Measurements from ENCODE around the gene SV2C.

SV2C gene

DNA sequence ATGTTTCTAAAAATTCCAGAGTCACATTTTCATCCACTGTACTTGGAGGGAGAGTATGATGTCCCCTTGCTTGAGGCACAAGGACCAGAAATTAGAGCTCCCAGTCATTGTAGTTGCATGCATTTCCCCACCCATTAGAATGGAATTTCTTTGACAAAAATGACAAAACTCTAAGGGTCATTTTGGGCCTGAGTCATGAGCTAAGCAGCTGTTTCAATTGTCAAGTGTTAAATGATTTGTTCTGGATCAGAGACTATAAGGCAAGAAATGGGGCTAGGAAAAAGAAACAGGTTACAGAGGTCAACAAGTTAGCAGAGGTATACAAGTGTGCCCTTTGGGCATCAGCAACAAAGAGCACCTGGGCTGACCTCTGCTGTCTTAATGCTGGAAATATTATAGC, 188.7 kb downstream of the SV2C start:
- H3K27ac ChIP-seq, result no peak overlapping the region
- TF ChIP-seq, protein P1, sequence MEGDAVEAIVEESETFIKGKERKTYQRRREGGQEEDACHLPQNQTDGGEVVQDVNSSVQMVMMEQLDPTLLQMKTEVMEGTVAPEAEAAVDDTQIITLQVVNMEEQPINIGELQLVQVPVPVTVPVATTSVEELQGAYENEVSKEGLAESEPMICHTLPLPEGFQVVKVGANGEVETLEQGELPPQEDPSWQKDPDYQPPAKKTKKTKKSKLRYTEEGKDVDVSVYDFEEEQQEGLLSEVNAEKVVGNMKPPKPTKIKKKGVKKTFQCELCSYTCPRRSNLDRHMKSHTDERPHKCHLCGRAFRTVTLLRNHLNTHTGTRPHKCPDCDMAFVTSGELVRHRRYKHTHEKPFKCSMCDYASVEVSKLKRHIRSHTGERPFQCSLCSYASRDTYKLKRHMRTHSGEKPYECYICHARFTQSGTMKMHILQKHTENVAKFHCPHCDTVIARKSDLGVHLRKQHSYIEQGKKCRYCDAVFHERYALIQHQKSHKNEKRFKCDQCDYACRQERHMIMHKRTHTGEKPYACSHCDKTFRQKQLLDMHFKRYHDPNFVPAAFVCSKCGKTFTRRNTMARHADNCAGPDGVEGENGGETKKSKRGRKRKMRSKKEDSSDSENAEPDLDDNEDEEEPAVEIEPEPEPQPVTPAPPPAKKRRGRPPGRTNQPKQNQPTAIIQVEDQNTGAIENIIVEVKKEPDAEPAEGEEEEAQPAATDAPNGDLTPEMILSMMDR (conservative IDR thresholded peaks at IDR 0.05), result no peak
- no peak for TF ChIP-seq ZFX (IDR thresholded peaks at IDR 0.05)

DNA sequence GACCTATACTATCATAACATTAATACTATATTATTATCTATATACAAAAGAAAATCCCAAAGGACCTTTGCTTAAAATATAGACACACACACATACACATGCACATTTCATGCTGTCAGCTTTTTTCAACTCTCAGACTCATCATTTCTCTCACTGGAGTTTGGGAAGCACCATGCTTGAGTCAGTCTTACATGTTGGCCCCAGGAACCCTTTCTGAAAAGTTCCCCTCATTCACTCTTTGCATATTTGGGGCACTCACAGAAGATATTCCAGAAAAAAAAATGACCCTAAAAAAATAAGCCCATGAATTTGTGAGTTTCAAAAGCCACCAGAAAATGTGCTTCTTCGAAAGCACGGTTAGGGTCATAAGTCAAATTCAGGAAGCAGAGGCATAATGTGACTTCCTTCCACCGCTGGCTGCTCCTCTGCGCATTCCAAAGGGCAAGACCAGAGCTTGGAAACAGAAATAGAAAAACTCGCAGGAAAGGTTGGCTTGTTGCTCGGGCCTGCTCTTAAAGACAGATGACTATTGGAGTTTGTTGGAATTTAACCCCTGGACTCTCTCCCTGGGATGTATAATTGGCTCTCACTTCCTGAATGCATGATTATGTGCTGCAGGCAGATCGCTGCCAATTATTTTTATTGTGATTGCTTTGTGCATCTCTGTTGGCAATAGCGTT, 190.2 kb downstream of the SV2C start:
- H3K27ac ChIP-seq, result no peak overlapping the region

DNA sequence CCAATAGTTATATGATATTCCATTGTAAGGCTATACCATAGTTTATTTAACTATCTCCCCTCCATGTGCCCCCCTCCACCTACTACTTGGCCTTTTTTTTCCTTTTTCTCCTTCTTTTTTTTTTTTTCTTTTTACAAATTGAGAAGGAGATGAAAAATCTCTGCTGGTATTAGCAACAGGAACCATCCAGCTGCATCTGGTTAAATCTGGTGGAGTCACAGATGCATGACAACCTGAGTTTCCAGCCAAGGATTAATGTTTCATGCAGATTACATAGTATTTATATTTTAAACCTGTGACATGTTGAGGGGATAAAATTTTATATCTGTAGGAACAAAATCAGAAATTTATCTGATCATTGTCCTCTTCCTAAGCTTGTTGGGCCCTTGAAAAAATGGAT, 191.4 kb downstream of the SV2C start:
- no peak overlapping the region for H3K27ac ChIP-seq
- TF ChIP-seq, protein P1 (conservative IDR thresholded peaks at IDR 0.05), result no peak
- TF ChIP-seq ZFX (IDR thresholded peaks at IDR 0.05), result no peak

More for the DNA sequence above, 190.2 kb downstream of the SV2C start:
- TF ChIP-seq, protein P1 (conservative IDR thresholded peaks at IDR 0.05), result no peak
- no peak for TF ChIP-seq ZFX (IDR thresholded peaks at IDR 0.05)

GRCh38 chr5:76277736-76278135, 194.6 kb downstream of the SV2C start:
- H3K27ac ChIP-seq, result no peak overlapping the region
- TF ChIP-seq, protein P1 (conservative IDR thresholded peaks at IDR 0.05), result no peak
- TF ChIP-seq ZFX (IDR thresholded peaks at IDR 0.05), result no peak

- H3K27ac ChIP-seq, result no peak overlapping the region
- no peak for TF ChIP-seq ZFX (IDR thresholded peaks at IDR 0.05)
- TF ChIP-seq, protein P1 (conservative IDR thresholded peaks at IDR 0.05), result no peak
Measured at GRCh38 chr5:76278261-76278789, 195.1 kb downstream of the SV2C start.

DNA sequence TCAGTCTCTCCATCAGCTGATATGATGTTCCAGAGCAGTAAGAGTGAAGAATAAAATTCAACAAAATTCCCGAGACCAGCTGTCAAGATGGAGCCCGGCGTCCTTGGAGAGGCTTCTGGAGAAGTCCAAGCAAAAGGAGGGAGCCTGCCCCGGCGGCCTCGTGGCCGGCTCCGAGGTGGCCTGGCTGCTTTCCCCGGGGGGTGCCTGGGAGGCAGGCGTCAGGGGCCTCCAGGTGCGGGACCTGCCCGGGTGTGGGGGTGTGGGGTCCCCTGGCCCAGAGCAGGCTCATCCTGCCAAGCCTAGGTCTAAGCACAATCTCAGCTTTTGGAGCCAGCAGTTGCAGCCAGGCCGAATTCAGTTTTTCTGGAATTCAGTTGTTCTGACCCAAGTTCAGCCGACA, 197.3 kb downstream of the SV2C start:
- TF ChIP-seq, protein P1 (conservative IDR thresholded peaks at IDR 0.05), result no peak
- no peak for TF ChIP-seq ZFX (IDR thresholded peaks at IDR 0.05)
- H3K27ac ChIP-seq, result no peak overlapping the region

DNA sequence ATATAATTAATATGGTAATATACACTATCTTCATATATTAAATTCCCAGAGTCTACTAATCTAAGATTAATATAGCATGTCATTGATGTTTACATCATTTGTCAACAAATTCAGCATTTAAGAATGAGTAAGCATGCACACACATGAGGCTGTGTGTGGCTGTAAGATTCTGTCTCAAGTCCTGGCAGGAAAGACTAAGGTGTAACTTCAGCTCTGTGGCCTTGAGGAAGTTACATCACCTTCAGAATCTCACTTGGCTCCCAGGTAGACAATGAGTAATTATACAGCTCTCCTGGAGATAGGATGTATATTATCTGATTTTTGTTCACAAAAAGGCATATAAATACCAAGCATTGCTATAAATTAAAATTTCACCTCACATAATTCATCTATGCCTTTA, 200.5 kb downstream of the SV2C start:
- H3K27ac ChIP-seq, result no peak overlapping the region
- TF ChIP-seq, protein P1 (conservative IDR thresholded peaks at IDR 0.05), result no peak
- TF ChIP-seq ZFX (IDR thresholded peaks at IDR 0.05), result no peak
